Measurements from ENCODE around the gene PFKFB4. TPM values are rescaled to one million over a fixed set of nuclear protein-coding genes. Genes with fewer than 3 reads are reported as not detected.

PFKFB4 gene
- total RNA-seq, 1 donor from 2014 or later = 11.3 TPM

DNA sequence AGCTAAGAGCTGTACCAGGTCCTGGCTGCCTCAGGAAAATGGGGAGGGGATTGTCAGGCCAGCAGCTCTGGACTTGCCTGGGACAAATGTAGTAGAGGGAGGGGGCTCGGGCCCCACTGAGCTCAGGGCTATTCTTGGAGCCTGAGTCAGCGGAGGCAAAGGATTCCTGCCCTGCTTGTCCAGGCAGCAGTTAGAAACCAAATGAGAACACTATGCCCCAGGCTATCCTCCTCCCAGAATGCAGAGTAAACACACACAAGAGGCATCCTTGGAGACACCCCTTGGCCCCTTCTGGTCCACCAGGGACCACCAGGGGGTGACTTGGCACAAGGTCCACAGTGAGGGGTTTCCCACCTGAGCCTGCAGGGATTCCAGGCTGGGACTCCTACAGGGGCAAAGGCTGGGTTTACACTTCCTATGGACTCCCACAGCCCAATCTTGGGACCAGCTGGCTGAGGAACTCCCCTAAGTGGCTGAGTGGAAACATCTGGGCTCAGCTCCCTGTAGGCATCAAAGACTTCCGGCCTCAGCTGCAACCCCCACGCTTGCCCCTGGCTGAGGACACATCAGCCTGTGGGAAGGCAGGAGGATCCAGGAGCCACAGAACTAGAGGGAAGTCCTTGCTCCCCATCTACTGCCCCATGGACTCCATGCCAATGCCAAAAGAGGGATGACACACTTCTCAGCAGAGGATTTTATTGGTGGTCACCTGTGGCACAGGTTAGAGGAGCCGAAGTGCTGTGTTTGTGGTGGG is 41.9 kb upstream of the PFKFB4 start:
- Mint-ChIP-seq H3K27ac (peak overlapping the region; percentile 84), H3K36me3 (peaks cover 17% of the 10 kb centered on the region), H3K4me1 (ENCODE audit: unreplicated experiment) (peaks cover 32% of the 10 kb centered on the region), H3K9me3 (no peaks in the 10 kb centered on the region), H3K4me3 (peak overlapping the region; percentile 22), H3K27me3 (peaks cover 3% of the 10 kb centered on the region)
- TF ChIP-seq, protein P1, sequence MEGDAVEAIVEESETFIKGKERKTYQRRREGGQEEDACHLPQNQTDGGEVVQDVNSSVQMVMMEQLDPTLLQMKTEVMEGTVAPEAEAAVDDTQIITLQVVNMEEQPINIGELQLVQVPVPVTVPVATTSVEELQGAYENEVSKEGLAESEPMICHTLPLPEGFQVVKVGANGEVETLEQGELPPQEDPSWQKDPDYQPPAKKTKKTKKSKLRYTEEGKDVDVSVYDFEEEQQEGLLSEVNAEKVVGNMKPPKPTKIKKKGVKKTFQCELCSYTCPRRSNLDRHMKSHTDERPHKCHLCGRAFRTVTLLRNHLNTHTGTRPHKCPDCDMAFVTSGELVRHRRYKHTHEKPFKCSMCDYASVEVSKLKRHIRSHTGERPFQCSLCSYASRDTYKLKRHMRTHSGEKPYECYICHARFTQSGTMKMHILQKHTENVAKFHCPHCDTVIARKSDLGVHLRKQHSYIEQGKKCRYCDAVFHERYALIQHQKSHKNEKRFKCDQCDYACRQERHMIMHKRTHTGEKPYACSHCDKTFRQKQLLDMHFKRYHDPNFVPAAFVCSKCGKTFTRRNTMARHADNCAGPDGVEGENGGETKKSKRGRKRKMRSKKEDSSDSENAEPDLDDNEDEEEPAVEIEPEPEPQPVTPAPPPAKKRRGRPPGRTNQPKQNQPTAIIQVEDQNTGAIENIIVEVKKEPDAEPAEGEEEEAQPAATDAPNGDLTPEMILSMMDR (conservative IDR thresholded peaks at IDR 0.05) = no peak
- no peak for DNase-seq (ENCODE audit: extremely low spot score, unreplicated experiment)

DNA sequence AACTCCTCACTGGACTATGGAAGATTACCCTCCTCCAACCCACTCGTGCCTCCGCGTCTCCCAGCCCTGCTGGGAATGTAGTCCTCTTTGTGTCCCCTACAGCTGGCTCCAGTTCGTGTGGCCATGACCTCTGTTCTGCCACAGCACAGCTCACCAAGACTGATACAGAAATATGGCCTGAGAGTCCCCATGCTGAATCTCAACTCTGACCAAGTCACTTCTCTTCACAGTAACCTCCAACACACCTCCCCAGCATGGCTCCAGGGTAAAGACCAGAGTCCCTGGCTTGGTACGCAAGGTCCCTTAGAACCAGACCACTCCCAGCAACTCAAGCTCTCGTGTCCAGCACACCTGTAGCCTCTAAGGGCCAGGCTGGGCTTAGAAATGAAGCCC is 40.8 kb upstream of the PFKFB4 start:
- Mint-ChIP-seq H3K27ac (peak overlapping the region; percentile 84), H3K4me1 (ENCODE audit: unreplicated experiment) (peaks cover 32% of the 10 kb centered on the region), H3K27me3 (peaks cover 3% of the 10 kb centered on the region), H3K36me3 (peaks cover 11% of the 10 kb centered on the region), H3K9me3 (no peaks in the 10 kb centered on the region), H3K4me3 (peak overlapping the region; percentile 12)
- TF ChIP-seq, protein P1 (conservative IDR thresholded peaks at IDR 0.05) = no peak
- no peak for DNase-seq (ENCODE audit: extremely low spot score, unreplicated experiment)

DNA sequence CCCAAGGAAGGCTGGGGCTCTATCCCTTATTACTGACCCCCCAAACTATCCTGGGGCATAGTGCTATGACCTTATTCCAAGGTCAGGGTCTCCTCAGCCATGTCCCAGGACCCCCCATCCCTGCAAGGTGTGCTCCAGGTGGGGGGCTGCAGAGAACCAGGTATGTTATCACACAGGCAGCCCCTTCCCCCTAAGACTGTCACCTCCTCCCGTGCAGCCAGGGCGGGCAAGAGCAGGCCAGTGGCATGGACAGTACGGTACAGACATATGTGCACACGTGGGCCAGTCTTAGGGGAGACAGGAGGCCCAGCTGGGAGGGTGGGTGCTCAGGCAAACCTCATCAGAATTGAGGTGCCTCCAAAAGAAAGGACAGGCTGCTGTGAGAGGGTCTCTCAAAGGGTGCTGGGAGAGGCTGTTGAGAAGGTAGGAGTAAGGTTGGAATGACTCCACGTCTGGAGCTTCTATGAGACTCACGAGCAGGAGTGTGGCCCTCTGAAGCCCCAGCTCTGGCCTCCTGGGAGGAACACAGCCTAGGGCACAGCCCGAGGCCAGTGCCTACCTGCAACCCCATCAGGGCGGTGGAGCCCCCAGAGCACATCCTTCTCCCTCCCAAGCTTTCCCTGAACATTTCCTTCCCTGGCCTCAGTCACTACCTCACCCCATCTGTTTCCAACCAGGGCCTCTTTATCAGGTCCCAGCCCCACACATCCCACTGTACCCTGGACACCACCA is 40.2 kb upstream of the PFKFB4 start:
- Mint-ChIP-seq H3K4me1 (ENCODE audit: unreplicated experiment) (peaks cover 32% of the 10 kb centered on the region), H3K27me3 (peaks cover 3% of the 10 kb centered on the region), H3K9me3 (no peaks in the 10 kb centered on the region), H3K4me3 (peak overlapping the region; percentile 12), H3K27ac (peak overlapping the region; percentile 84), H3K36me3 (peaks cover 9% of the 10 kb centered on the region)
- DNase-seq (ENCODE audit: extremely low spot score, unreplicated experiment) = no peak
- TF ChIP-seq, protein P1 (conservative IDR thresholded peaks at IDR 0.05) = no peak

DNA sequence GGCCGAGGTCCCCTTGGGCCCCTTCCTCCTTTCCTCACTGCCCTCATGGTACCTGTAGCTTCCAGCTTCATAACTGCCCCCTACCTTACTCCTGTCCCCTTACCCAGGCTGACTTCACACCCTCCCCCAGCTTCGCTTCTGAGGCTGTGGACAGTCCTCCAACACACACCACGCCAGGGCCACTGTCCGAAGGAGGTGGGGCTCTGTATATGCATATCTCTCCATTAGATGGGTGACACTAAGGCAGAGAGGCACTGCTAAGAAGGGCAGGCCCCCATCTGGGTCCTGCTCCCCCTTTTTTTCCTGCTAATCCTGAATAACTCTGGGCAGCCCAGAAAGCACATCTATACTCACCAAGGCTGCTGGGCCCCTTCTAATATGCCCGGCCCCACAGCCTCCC is 39.6 kb upstream of the PFKFB4 start:
- peak overlapping the region; percentile 75 for H3K27ac Mint-ChIP-seq
- H3K36me3 Mint-ChIP-seq = peaks cover 9% of the 10 kb centered on the region
- peaks cover 32% of the 10 kb centered on the region for H3K4me1 Mint-ChIP-seq (ENCODE audit: unreplicated experiment)
- no peaks in the 10 kb centered on the region for H3K9me3 Mint-ChIP-seq
- no peak for DNase-seq (ENCODE audit: extremely low spot score, unreplicated experiment)
- TF ChIP-seq, protein P1 (conservative IDR thresholded peaks at IDR 0.05) = no peak
- H3K27me3 Mint-ChIP-seq = peaks cover 3% of the 10 kb centered on the region
- peak overlapping the region; percentile 41 for H3K4me3 Mint-ChIP-seq

DNA sequence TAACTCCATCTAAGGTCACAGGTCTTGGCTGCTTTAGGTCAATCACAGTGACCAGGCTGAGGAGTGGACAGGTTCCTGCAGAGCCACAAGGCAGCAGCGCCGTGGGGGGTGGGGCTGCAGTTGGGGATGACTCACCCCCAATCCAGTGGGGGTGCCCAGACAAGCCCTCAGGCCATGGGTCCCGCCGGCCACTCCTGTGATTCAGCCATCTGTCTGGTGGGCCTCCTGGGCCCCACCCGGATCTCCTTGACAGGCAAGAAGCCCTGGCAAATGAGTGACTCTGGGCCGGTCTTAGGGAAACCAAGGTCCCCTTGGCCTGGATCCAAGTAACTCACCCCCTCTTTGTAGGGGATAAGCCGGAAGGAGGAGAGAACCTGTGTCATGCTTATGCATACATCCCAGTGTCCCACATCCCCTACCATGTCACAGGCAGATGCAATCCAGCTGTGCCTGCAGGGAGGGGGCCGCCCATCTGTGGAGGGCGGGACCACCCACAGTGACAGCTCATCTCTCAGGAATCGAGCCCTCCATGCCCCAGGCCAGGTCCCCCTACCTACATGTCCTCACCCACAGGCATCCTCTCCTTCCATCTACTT is 39.0 kb upstream of the PFKFB4 start:
- Mint-ChIP-seq H3K27me3 (peaks cover 3% of the 10 kb centered on the region), H3K36me3 (peaks cover 13% of the 10 kb centered on the region), H3K4me3 (peak overlapping the region; percentile 41), H3K9me3 (no peaks in the 10 kb centered on the region), H3K27ac (peak overlapping the region; percentile 75), H3K4me1 (ENCODE audit: unreplicated experiment) (peaks cover 32% of the 10 kb centered on the region)
- TF ChIP-seq, protein P1 (conservative IDR thresholded peaks at IDR 0.05) = no peak
- DNase-seq (ENCODE audit: extremely low spot score, unreplicated experiment) = no peak

Measured in type B pancreatic cell (in vitro differentiated cells).